ENCODE measurements around the gene ZNF454.

The ZNF454 gene

DNA sequence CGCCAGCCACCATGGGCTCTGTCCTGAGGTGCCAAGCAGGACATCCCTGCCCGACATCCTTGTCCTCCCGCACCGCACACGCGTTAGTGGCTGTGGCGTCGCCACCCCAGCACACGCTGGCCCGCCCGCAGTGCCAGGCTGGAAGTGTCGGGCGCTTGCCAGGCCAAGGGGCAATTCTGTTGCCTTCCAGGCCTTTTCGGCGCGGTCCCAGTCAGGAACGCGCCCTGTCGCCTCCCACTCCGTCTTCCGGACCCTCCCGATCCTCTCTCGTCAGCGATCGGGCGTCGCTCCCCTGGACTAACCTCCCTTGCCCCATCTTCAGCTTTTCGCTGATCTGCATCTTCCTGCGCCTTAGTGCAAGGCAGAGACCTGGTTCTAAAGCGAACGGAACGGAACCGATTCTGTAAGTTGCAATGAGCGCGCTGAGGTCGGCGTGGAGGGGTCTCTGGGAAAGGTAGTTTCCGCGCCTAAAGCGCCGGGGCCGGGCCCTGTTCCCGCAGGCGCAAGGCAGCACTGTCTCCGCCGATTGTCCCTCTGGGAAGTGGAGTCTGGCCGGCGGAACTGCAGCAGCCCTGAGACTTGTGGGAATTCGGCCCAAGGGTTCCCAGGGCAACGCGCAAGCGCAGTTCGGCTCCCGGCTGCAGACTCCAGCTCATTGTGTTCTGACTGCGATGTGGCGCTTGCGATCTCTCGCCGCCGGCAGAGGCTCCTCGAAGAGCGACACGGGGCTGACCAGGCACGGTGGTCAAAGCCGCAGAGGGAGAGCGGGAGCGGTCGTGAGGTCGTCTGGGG is at the start of gene ZNF454:
Gene ZNF454 (plus strand): TSS at position 630 of the 792 bp plus-strand sequence. CDS start 1,594 bp downstream, outside the sequence.
- no peak for DNase-seq

DNA sequence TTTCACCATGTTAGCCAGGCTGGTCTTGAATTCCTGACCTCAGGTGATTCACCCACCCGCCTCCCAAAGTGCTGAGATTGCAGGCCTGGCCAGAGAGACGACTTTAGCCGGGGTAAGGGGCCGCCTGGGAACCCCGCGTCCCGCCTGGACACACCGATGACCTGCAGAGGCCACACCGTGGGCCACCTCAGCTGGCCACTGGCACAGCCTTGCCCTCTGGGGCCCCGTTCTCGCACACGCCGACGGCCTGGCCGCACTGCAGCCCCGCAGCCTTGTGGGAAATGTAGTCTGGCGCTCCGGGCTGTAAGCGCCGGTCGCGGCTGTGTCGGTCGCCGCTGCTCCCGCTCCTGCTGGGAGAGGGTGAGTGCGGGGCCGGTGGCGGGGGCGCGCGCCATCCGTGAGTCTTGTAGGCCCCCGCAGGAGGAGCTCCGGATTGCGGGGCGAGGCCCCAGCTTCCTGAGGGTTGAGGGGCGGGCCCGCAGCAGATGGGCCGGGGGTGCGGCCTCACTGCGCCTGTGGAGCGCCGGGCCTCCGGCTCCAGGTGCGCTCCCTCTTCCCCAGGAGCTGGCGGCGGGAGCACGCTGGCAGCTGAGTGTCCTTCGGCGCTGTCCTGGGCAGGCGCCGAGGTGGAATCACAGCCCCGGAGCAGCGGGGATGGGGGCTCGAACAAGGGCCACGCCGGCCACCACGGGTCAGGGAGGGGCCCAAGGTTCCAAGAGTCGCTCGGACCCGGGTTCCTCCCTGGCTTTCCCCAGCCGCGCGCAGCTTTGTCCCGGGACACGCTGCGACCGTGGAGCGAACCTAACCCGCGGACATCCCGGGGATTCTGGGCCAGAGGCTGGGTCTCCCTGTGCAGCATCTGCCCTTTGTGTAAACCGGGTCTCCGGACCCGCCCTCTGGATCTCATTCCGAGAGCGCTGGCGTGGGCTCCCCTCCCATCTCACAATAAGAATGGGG is 45.1 kb upstream of the ZNF454 start, which contains the start of gene ZFP2:
Gene ZFP2 (plus strand): TSS at position 299 of the 957 bp plus-strand sequence. CDS start 35,401 bp downstream, outside the sequence.
- no peak for DNase-seq

DNA sequence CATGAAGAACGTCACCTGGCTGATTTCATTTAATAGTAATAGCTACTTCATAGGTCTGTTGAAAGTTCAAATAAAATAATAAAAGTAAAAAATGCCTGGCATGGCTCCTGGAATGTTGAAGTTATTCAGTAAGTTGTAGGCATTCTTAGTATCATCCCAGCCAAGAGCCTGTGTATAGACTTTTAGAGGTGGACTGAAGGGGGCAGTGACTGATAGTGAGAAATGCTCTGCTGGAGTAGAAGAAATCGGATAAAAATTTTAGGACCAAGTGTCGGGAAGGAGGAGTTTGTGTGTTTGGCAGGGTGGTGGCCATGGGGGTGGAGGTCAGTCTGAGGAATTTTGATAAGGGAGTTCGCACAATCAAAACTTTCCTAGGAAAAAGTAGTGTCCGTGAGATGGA is 41.7 kb upstream of the ZNF454 start:
- no peak for DNase-seq

DNA sequence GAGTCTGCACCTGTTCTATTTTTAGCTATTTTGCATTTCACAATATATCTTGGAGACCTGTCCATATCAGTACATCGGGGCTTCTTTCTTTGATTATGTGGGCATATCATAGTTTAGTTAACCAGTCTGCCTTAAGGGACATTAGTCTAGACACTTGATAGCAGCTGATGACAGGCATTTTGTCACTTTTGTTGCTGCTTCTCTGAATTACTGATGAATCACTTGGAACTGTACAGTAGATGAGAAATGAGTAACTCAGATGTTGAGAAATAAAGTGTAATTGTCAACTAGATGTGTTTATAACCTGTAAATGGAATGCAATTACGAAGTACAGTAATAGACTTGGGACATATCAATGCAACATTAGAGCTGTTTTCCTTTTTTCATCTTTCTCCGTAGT is 38.1 kb upstream of the ZNF454 start:
- no peak for DNase-seq

DNA sequence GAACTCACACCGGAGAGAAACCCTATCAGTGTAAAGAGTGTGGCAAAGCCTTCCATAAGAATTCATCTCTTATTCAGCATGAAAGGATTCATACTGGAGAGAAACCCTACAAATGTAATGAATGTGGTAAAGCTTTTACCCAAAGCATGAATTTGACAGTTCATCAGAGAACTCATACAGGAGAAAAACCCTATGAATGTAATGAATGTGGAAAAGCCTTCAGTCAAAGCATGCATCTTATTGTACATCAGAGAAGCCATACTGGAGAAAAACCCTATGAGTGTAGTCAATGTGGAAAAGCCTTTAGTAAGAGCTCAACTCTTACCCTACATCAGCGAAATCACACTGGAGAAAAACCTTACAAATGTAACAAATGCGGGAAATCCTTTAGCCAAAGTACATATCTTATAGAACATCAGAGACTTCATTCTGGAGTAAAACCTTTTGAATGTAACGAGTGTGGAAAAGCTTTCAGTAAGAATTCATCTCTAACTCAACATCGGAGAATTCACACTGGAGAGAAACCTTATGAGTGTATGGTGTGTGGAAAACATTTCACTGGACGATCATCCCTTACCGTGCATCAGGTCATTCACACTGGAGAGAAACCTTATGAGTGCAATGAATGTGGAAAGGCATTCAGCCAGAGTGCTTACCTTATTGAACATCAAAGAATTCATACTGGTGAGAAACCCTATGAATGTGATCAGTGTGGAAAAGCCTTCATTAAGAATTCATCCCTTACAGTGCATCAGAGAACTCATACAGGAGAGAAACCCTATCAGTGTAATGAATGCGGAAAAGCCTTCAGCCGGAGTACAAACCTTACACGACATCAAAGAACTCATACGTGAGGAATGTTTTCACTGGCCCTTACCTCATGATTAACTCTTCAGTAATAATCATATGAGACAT is 8.9 kb upstream of the ZNF454 start:
- DNase-seq, result no peak

DNA sequence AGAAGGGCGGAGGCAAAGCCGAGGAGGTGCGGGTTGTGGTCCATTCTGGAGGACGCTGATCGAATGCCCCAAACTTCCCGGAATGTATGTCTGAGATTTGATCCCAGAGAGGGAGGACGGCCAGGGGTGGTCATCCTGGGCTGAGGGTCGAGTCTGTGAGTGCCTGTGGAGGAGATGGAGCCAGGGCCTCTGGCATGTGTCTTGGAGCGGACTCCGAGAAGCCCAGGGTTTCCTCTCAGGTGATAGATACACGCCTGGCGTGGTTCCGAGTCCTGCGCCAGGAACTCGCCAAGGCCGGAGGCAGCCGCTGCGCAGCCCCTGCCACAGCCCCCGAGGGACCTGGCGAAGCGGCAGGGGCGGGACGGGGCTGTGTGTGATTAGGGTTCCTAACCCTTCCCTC is 363 bp downstream of the ZNF454 start:
- DNase-seq, result no peak

DNA sequence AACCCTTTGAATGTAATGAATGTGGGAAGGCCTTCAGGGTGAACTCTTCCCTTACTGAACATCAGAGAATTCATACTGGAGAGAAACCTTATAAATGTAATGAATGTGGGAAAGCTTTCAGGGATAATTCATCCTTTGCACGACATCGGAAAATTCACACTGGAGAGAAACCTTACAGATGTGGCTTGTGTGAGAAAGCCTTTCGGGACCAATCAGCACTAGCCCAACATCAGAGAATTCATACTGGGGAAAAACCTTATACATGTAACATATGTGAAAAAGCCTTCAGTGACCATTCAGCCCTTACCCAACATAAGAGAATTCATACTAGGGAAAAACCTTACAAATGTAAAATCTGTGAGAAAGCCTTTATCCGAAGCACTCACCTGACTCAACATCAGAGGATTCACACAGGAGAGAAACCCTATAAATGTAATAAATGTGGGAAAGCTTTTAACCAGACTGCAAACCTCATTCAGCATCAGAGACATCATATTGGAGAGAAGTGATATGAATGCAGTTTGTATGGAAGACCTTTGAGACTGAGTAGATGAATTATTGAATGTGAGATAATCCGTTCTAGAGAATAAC is 24.6 kb downstream of the ZNF454 start:
- DNase-seq, result no peak

DNA sequence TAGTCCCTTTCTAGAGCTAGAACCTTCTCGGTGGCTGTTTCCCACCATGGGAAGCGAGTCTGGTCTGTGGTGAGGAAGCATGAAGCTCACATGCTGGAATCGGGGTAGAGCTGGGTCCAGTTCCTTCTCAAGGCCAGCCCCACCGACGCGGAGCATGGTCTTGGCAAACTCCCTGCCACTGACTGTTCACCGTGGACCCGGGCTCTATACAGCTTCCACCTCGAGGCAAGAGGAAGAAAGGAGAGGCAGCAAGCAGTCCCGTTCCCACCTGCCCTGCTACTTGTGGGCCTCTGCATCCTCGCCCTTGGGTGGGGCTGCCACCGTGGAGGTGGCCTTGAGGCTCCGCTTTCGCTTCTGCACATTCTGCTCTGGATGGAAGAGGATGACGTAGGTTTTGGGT is 40.4 kb downstream of the ZNF454 start:
- no peak for DNase-seq

DNA sequence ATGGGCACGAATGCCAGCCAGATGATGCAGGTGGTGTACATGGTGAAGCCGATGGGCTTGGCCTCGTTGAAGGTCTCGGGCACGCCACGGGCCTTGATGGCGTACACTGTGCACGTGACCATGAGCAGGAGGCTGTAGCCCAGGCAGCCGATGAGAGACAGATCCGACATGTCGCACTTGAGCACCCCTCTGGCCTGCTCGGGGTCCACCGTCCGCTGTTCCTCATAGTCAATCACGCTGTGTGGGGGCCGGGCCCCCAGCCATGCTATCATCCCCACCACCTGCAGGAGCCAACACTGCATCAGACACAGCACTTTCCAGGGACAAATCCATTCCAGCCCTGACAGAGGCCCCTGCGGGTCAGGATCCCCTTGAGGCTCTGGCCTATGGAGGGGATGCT is 41.9 kb downstream of the ZNF454 start:
- DNase-seq, result no peak

DNA sequence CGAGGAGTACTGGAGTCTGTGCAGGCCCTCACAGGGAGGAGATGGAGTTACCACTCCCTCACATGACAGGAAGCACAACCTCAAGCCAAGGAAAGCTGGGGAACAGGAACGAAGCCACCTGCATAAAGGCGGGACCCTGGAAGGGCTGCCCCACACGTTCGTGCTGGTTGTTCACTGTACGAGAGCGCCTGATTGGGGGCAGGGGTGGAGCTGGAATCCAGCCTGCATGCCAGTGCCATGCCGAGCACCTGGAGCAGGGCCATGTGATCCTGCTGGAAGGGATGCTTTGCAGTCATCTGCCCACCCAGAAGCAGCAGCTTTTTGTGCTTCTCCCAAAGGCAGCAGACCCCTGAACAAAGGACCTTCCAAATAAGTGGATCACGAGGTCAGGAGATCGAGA is 42.7 kb downstream of the ZNF454 start:
- DNase-seq, result no peak

DNA sequence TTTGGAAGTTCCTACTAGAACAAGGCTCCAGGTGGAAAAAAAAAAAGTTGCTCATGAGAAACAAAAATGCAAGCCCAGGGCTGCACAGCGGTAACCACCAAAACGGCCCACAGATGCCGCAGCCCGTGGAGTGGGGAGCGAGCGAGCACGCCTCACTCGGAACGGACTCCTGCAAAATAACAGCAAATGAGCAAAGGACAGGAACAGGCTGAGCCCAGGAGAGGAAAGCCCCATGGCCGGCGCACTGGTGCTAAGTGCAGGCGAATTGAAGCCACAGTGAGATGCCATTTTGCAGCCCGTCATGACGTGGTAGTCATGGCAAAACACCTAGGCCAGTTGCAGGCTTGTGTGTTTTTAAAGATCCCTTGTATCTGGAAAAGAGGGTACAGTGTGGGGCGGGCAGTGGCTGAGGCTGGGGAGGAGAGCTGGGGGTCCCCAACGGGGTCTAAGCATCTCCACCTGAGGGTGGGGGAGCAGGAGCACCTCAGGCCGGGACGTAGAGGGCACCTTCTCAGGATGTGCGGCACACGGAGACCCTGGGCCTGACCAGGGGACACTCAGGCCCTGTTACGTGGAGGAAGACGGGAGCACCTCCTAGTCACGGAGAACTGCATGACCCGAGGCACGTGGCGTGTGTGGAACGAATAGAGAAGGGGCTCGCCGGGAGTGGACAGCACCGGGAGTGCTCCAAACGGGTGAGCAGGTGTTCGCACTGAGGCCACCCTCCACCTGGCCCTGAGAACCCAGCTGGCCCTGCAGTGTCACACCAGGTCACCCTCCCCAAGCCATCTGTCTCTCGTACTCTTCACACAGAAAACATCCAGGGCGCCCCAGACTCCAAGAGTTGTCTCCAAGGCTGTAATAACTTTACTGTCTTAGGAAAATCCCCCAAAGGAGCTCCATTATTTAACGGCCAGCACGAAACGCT is 43.4 kb downstream of the ZNF454 start:
- DNase-seq, result no peak

DNA sequence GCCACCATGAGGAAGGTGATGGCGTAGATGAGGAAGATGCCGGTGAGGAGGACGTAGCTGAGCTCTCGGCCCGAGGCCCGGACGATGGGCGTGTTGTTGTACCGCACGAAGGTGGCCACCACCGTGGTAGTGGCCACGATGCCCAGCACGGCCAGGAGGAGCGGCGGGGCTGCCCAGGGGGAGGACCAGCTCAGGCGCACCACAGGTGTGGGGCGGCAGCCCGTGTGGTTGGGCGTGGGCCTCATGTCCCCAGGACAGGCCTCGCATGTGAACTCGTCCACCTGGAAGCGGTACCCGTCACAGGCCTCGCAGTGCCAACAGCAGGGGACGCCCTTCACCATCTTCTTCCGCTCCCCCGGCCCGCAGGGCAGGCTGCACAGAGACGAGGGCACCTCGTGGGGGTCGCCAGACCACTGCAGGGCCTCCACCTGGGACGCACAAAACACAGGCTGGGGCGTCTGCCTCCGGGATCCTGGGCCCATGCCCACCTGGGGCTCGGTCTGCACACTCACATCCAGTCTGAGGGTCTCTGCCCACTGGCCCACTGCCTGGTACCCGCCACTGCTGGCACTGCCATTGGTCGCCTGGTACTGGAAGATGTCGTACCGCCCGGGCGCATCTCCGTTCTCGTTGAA is 45.4 kb downstream of the ZNF454 start:
- no peak for DNase-seq

DNA sequence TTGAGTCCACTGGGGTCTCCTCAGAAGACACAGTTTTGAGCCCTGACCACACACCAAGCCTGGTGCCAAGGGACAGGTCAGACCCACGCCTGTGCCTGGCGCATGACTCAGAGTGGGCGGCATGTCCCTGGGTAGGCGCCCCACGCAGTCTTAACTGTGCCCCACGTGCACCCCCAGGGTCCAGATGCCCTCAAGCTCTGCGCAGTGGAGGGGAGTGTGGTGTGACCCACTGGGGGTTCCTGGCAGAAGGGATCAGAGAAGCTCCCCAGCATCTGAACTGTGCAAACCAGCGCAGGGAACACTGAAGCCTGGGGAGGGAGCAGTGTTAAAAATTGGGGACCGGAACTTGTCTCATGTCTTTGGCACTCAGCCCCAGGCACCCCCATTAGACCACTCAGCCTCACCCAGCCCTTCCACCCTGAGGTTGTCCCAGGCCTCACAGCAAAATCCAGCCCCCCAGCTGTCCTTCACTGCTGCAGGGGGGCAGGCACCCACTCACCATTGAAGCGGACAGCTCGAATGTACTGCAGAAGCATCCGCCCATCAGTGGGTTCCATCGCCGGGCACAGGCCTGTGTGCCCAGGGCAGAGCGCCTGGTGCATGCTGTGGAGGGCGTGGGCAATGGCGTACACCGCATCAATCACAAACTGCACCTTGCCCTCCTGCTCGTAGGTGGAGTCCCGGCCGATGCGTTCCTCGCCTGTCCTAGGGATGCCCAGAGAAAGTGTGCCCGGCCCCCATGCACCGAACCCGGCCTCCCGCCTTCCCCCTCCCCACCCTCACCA is 47.6 kb downstream of the ZNF454 start:
- DNase-seq, result no peak

DNA sequence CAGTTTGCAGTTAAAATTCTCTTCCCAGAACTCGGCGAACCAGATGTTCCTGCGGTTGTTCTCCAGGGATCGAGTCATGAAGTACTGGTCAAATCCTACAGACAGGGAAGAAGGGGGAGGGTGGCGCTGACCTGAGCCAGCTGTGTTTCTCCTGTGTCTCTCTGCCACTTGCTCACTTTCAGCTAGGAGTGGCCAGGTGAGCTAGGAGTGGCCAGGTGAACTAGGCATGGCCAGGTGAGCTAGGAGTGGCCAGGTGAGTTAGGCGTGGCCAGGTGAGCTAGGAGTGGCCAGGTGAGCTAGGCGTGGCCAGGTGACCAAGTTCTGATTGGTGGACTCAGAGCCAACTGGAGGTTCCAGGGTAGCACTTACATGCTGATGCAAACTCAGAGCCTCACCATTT is 48.3 kb downstream of the ZNF454 start:
- no peak for DNase-seq

DNA sequence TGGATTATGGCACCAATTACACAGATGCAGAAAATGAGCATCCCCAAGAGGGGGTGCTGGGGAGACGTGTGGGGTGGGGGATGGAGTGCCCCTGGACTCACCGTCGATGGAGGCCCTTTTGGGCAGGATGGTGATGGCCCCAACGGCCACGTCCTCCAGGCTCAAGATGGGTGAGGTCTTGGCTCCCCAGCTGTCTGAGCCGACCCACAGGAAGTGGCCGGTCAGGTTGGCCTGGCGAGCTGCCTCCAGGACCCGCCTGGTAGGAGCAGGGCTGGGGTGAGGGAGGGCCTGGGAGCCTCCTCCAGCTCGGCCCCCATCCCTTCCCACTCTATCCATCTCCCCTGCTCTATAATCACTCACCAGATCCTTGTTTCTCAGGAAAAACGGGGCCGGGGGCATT is 49.5 kb downstream of the ZNF454 start:
- no peak for DNase-seq

DNA sequence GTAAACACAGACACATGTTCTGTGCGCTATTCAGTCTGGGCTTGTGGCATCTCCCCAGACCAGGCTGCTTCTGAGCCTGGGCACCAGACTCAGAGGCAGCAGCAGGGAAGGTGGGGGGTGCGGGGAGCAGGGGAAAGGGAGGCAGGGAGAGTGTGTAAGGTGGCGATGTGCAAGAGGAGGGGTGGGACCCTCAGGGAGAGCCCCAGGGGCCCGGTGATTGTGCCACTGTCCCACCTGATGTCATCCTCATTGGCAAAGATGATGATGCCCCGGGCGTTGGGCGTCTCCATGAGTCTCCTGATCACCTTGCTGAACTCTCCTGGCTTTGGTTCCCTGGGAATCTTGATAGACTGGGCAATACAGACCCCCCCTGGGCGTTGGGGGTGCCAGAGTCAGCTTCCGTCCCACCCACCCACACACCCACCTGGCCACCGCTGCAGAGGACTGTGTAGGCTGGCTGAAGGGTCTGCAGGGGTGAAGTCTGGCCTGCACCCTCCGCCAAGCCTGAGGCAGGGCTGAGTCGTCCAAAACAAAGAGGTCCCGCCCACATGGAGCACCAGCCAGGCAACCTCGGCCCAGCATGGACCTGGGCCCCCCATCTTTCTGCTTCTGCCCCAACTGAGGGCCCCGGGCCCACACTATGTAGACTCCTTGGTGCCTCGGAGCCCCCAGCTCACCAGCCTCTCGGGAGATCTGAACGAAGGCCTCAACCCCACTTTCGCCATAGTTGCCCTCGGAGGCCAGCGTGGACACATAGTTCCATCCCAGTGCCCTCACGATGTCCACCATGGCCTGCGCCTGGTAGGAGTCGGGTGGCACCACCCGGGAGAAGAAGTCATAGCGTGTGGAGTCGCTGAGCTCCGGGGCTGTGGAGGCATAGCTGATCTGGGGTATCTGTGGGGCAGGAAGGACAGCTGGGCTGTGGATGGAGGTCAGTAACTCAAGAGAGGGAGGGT is 50.5 kb downstream of the ZNF454 start:
- no peak for DNase-seq

DNA sequence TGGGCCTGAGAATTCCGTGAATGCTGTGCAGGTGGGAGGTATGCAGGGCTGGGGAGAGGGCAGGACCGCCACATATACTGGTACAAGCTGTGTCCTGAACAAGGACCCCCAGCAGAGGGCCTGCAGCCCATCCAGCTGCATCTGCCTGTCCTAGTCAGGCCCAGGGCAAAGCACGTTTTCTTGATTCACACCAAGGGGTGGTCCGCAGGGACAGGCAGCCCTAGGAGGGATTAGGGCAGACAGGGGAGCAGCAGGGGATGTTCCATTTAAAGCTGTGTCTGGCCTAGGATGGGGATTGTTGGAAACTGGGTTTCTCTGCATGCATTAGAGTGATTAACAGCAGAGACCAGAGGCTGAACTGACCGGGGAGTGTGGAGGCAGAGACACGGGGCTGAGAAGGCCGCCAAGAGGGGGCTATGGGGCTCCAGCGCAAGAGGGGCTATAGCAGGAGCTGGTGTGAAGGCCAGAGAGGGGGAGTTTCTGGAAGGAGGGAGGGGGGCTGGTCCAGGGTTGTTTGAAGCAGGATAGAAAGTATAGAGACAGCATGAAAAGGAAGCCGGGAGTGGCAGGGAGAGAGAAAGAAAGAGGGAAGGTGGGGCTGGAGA is 51.4 kb downstream of the ZNF454 start:
- no peak for DNase-seq

DNA sequence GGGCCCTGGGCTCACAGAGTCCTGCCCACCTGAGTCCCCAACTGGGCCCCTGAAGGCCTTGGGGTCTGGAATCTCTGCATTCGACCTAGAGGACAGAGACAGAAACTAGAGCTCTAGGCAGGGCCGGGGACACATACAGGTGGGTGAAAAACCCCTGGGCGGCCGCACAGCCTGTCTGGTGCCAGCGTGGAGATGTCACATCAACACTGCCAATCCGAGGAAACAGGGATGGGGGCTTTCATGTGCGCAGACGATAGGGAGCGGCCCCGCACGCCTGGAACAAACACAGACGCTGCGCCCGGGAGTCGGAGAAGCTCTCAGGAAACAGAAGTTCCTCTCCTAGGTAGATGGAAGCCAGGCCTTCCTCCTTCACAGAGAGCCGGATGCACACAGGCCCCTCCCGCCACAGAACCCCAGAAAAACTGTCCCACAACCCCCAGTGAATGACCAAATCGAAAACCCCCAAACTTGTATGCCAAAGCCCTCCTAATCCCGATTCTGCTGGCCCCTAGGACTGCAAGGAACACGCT is 52.3 kb downstream of the ZNF454 start:
- DNase-seq, result no peak

Data from NK-92 treated with Interleukin-12 subunit alpha and Interleukin-12 subunit beta, amount 100 ng/mL, for 24 hours (cell line).